A549 (cell line): ENCODE data around the gene KIF18A. TPM values are rescaled to one million over a fixed set of nuclear protein-coding genes. Genes with fewer than 3 reads are reported as not detected.
A peak's percentile ranks its signal among the peaks of the same experiment; 100 is the strongest.

ENCODE experiments used
- ATAC-seq, 2 experiments: fragments of 200-7000 bp in 1 of 2; fragments of >200 bp in 1 of 2; cut with Nextera tagmentation in 1 of 2; cut with Tn5 transposase in 1 of 2; 3 replicates each; pipeline versions ENCODE4 v1.8.0 to v1.9.1; 2018 to 2020; ENCODE audit warnings: mild to moderate bottlenecking in 1 of 2, moderate library complexity in 1 of 2
- CTCF ChIA-PET: fragments of 300-600 bp; sonication (Branson Sonifier 250); formaldehyde crosslinking; extraction: SDS; loops from one replicate; lab custom pipeline; 2021; ENCODE audit warnings: antibody characterized with exemption, inconsistent platforms; lab: Yijun Ruan, JAX
- POLR2A ChIA-PET: fragments of 350-600 bp; formaldehyde crosslinking; extraction: SDS; loops from one replicate; lab custom pipeline; 2021; ENCODE audit warnings: antibody characterized with exemption, inconsistent platforms; lab: Yijun Ruan, JAX
- DNase-seq, 2 experiments: peaks; one replicate each; pipeline versions ENCODE4 v3.0.0 to v3.0.0-alpha.2; 2011 to 2016; ENCODE audit warnings: low read depth in 1 of 2, low spot score in 1 of 2
- FAIRE-seq: peaks from 2 replicates; lab custom pipeline; 2011; peaks lifted over from hg19 to GRCh38; lab: Jason Lieb, UNC
- H3K27ac ChIP-seq, 2 experiments: fragments of >200 bp; sonication (Bioruptor Twin); formaldehyde crosslinking; 3 replicates each; pipeline ENCODE4 v1.5.1; 2016 to 2017
- H3K4me1 ChIP-seq: fragments of >200 bp; sonication (Bioruptor Twin); formaldehyde crosslinking; 3 replicates; pipeline ENCODE4 v1.6.1; 2016
- H3K4me2 ChIP-seq: fragments of >200 bp; sonication (Bioruptor Twin); formaldehyde crosslinking; 3 replicates; pipeline ENCODE4 v1.6.1; 2016
- H3K4me3 ChIP-seq: fragments of >200 bp; sonication (Bioruptor Twin); formaldehyde crosslinking; 3 replicates; pipeline ENCODE4 v1.5.1; 2016
- H3K9me3 ChIP-seq: fragments of >200 bp; sonication (Bioruptor Twin); formaldehyde crosslinking; 3 replicates; pipeline ENCODE4 v1.6.1; 2016
- ATOH8 ChIP-seq: fragments of 250-450 bp; sonication (Bioruptor Pico); IDR thresholded peaks from 2 replicates; pipeline ENCODE4 v1.5.0; 2020; ENCODE audit warnings: low read depth, mild to moderate bottlenecking, moderate library complexity
- CBX8 ChIP-seq: fragments of 200-600 bp; sonication (generic); IDR thresholded peaks from 2 replicates; pipeline ENCODE4 v1.6.1; 2016
- CHD2 ChIP-seq: fragments of 150-350 bp; IDR thresholded peaks from 2 replicates; pipeline ENCODE4 v1.6.1; 2014; ENCODE audit warnings: low read length; ENCODE audit not compliant: partially characterized antibody
- EP300 ChIP-seq, 2 experiments: fragments of >200 bp; sonication (Bioruptor Twin); formaldehyde crosslinking; IDR thresholded peaks; 2 replicates in 1 of 2; 3 replicates in 1 of 2; pipeline ENCODE4 v1.6.1; 2016 to 2017
- ESRRA ChIP-seq: fragments of 150-350 bp; IDR thresholded peaks from 2 replicates; pipeline ENCODE4 v1.6.1; 2014; ENCODE audit warnings: mild to moderate bottlenecking, low read length, borderline replicate concordance
- MAX ChIP-seq: IDR thresholded peaks from 2 replicates; pipeline ENCODE4 v1.6.1; 2012
- MYC ChIP-seq: IDR thresholded peaks from 2 replicates; pipeline ENCODE4 v1.6.1; 2012; ENCODE audit warnings: mild to moderate bottlenecking, inconsistent platforms, low read length, improper control_type of control experiment, borderline replicate concordance
- NR3C1 ChIP-seq: fragments of >200 bp; sonication (Bioruptor Twin); formaldehyde crosslinking; IDR thresholded peaks from 3 replicates; pipeline ENCODE4 v1.6.1; 2017
- PHF8 ChIP-seq: fragments of 200-600 bp; sonication (generic); IDR thresholded peaks from 2 replicates; pipeline ENCODE4 v1.6.1; 2016; ENCODE audit warnings: low read depth, mild to moderate bottlenecking, antibody characterized with exemption, moderate library complexity, borderline replicate concordance
- POLR2A ChIP-seq: IDR thresholded peaks from 2 replicates; pipeline ENCODE4 v1.6.1; 2012; ENCODE audit warnings: mild to moderate bottlenecking, low read length
- RCOR1 ChIP-seq: fragments of 150-350 bp; IDR thresholded peaks from 2 replicates; pipeline ENCODE4 v1.6.1; 2014; ENCODE audit warnings: antibody characterized with exemption, low read length, low read depth
- RFX5 ChIP-seq: fragments of 450-650 bp; IDR thresholded peaks from 2 replicates; pipeline ENCODE4 v1.7.1; 2014; ENCODE audit warnings: antibody characterized with exemption, mild to moderate bottlenecking, moderate library complexity
- SMC3 ChIP-seq: fragments of >200 bp; sonication (Bioruptor Twin); formaldehyde crosslinking; IDR thresholded peaks from 3 replicates; pipeline ENCODE4 v1.6.1; 2018; ENCODE audit warnings: inconsistent platforms
- SREBF2 ChIP-seq: fragments of 450-650 bp; IDR thresholded peaks from 2 replicates; pipeline ENCODE4 v1.6.1; 2014; ENCODE audit warnings: mild to moderate bottlenecking, moderate library complexity
- ZC3H11A ChIP-seq: fragments of 450-650 bp; IDR thresholded peaks from 2 replicates; pipeline ENCODE4 v1.6.1; 2014; ENCODE audit warnings: antibody characterized with exemption, mild to moderate bottlenecking
- ZFP36 ChIP-seq: fragments of 450-650 bp; IDR thresholded peaks from 2 replicates; pipeline ENCODE4 v1.6.1; 2014; ENCODE audit warnings: borderline replicate concordance; ENCODE audit not compliant: partially characterized antibody
- ZNF302 ChIP-seq: fragments of 250-450 bp; sonication (Bioruptor Pico); IDR thresholded peaks from 2 replicates; pipeline ENCODE4 v1.9.0; 2021; ENCODE audit warnings: inconsistent platforms, mild to moderate bottlenecking, moderate library complexity
- ZSCAN20 ChIP-seq: fragments of 250-450 bp; sonication (Bioruptor Pico); IDR thresholded peaks from 2 replicates; pipeline ENCODE4 v1.8.0; 2022; ENCODE audit warnings: mild to moderate bottlenecking, moderate library complexity
- WGBS: methylation state at CpG from one replicate; pipeline ENCODE4 v1.1.6; 2017; ENCODE audit errors: missing lambda C conversion rate; 5-methylcytosine and 5-hydroxymethylcytosine counted together
- polyA plus RNA-seq, 4 experiments: library from polyadenylated mRNA; depleted of rRNA in 3 of 4; stranded (reverse); fragments of >200 nt; fragmentation: RNase III in 1 of 4; extraction: RNeasy Plus Mini Kit Qiagen cat#74134 plus additional on column Dnase treatment in 1 of 4; gene quantifications; 2 replicates in 3 of 4; 3 replicates in 1 of 4; pipeline ENCODE4 v1.2.3, GENCODE V29; 2011 to 2017
- TF ChIP-seq, protein P1 (sequence below): fragments of 200-600 bp; sonication (generic); IDR thresholded peaks from 2 replicates; pipeline ENCODE4 v1.6.1; 2016; ENCODE audit warnings: antibody characterized with exemption, mild to moderate bottlenecking, moderate library complexity
- TF ChIP-seq, protein P2 (sequence below): fragments of >200 bp; sonication (Bioruptor Twin); formaldehyde crosslinking; IDR thresholded peaks from 3 replicates; pipeline ENCODE4 v1.6.1; 2016
- TF ChIP-seq, protein P3 (sequence below): fragments of >200 bp; sonication (Bioruptor Twin); formaldehyde crosslinking; IDR thresholded peaks from 2 replicates; pipeline ENCODE4 v1.6.1; 2016

KIF18A gene
- polyA plus RNA-seq, 2 of the 4 experiments (the other 2 are of a cell fraction): 24.8 to 47.2 TPM

DNA sequence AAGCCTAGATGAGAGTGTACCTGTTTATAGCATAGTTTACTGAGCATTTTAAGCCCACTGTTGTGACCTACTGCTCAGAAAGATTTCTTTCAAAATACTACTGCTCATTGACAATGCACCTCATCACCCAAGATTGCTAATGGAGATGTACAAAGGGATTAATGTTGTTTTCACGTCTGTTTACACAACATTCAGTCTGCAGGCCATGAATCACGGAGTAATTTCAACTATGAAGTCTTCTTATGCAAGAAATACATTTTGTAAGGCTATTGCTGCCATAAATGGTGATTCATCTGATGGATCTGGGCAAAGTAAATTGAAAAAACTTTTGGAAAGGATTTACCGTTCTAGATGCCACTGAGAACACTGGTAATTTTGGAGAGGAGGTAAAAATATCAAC is 112.9 kb downstream of the KIF18A start (continued):
- TF ChIP-seq POLR2A: no peak
- TF ChIP-seq RFX5: no peak
- TF ChIP-seq SMC3: peak; percentile 25; the same call in 1 of the 3 replicates
- no peak for TF ChIP-seq ATOH8
- no peak for TF ChIP-seq ESRRA
- 0 out of 2 replicates have a peak, but pooled peaks have one; percentile 13 for TF ChIP-seq MAX
- TF ChIP-seq ZFP36: no peak
- TF ChIP-seq PHF8: no peak
- TF ChIP-seq EP300 (IDR thresholded peaks at IDR 0.05): peak; percentile 69 to 75; a peak in 4 of 5 replicates
- TF ChIP-seq, protein P1, sequence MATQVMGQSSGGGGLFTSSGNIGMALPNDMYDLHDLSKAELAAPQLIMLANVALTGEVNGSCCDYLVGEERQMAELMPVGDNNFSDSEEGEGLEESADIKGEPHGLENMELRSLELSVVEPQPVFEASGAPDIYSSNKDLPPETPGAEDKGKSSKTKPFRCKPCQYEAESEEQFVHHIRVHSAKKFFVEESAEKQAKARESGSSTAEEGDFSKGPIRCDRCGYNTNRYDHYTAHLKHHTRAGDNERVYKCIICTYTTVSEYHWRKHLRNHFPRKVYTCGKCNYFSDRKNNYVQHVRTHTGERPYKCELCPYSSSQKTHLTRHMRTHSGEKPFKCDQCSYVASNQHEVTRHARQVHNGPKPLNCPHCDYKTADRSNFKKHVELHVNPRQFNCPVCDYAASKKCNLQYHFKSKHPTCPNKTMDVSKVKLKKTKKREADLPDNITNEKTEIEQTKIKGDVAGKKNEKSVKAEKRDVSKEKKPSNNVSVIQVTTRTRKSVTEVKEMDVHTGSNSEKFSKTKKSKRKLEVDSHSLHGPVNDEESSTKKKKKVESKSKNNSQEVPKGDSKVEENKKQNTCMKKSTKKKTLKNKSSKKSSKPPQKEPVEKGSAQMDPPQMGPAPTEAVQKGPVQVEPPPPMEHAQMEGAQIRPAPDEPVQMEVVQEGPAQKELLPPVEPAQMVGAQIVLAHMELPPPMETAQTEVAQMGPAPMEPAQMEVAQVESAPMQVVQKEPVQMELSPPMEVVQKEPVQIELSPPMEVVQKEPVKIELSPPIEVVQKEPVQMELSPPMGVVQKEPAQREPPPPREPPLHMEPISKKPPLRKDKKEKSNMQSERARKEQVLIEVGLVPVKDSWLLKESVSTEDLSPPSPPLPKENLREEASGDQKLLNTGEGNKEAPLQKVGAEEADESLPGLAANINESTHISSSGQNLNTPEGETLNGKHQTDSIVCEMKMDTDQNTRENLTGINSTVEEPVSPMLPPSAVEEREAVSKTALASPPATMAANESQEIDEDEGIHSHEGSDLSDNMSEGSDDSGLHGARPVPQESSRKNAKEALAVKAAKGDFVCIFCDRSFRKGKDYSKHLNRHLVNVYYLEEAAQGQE: no peak
- TF ChIP-seq, protein P2, sequence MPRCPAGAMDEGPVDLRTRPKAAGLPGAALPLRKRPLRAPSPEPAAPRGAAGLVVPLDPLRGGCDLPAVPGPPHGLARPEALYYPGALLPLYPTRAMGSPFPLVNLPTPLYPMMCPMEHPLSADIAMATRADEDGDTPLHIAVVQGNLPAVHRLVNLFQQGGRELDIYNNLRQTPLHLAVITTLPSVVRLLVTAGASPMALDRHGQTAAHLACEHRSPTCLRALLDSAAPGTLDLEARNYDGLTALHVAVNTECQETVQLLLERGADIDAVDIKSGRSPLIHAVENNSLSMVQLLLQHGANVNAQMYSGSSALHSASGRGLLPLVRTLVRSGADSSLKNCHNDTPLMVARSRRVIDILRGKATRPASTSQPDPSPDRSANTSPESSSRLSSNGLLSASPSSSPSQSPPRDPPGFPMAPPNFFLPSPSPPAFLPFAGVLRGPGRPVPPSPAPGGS: peak; percentile 58; the same call in 1 of the 3 replicates
- TF ChIP-seq, protein P3, sequence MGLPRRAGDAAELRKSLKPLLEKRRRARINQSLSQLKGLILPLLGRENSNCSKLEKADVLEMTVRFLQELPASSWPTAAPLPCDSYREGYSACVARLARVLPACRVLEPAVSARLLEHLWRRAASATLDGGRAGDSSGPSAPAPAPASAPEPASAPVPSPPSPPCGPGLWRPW: peak; percentile 89
- TF ChIP-seq CHD2: no peak

GRCh38 chr11:27991736-27992135 is 116.2 kb downstream of the KIF18A start:
- Histone ChIP-seq H3K9me3 (no peaks in the 10 kb centered on the region), H3K4me3 (no peak overlapping the region), H3K4me2 (no peak overlapping the region), H3K4me1 (peaks cover 20% of the 10 kb centered on the region), H3K27ac (no peak overlapping the region)
- ChIA-PET POLR2A (no interaction called here), CTCF (interaction anchor here (0.6 to 1.8 kb wide), 3 partner anchors 9 to 19 kb away, joined by 3 to 4 read pairs (median 3); no protein-coding TSS in a partner anchor)
- ATAC-seq: no peak
- 40% methylated on average over 1 of the region's 1 CpG for WGBS
- no peak for FAIRE-seq
- no peak for DNase-seq
- TF ChIP-seq SREBF2 (no peak), ZSCAN20 (CRISPR knock-in tag) (no peak), ZC3H11A (no peak), POLR2A (no peak), CBX8 (no peak), NR3C1 (no peak), MYC (no peak), ZNF302 (CRISPR knock-in tag) (no peak), RCOR1 (no peak), ESRRA (no peak), PHF8 (no peak)
- TF ChIP-seq, protein P1: no peak
